A549 treated with Mapracorat at 1 μM for 4 hours (cell line): ENCODE data around the gene RNF152. TPM values are rescaled to one million over a fixed set of nuclear protein-coding genes. Genes with fewer than 3 reads are reported as not detected.

Source experiments
- total RNA-seq: library from RNA; stranded (reverse); fragments of 200-300 nt; extraction: Qiagen RNA extraction; gene quantifications from 5 replicates; pipeline ENCODE4 v1.2.3, GENCODE V29; 2022

Gene RNF152
- total RNA-seq: 0.01 to 0.20 TPM (median 0.07 TPM) in 5 replicates

DNA sequence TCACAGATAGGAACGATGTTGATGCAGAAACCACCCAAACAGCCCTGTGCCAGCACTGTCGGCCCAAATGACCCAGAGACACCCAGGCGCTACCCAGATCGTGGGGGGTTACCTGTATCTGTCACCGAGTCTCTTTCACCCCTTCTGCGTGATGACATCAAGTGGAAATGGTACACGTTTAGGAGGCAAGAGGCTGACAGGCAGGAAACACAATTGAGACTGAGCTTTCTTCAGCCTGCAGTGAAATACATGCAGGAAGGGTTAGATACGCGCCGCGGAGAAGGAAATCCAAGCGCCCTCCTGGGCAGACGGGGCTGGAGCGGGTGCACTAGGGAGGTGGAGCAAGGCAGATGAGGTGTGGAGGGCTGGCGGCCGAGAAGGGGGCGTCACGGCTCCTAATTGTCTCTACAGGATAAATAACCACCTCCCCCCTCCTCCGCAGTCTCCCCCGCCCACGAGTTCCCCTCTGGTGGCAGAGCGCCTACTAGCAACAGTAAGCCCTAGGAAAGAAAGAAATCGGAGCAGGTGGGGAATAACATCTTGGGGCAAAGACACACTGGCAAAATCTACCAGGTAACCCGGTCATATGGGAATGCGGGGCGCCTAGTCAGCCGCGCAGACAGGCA lies at the start of gene RNF152:
Gene RNF152, minus strand, starts transcription at position 325 of the 626 bp plus-strand sequence. CDS start 76,544 bp downstream, outside the sequence.

